ENCODE data around the gene SMG9.
A peak's percentile ranks its signal among the peaks of the same experiment; 100 is the strongest.

Gene SMG9

GRCh38 chr19:43774103-43774939 is 19.6 kb upstream of the SMG9 start:
- H3K27ac ChIP-seq (ENCODE audit: low read depth, low read length), result no peak overlapping the region
- peak overlapping the region; percentile 39 for H3K9ac ChIP-seq (ENCODE audit: low read length)
- peak; percentile 78 for DNase-seq
- no peak overlapping the region for H4K5ac ChIP-seq (ENCODE audit: low read length)
- no peak overlapping the region for H3K23ac ChIP-seq (ENCODE audit: low read length)
- peaks cover 16% of the 10 kb centered on the region for H3K27me3 ChIP-seq (ENCODE audit: insufficient read depth, low read length, poor library complexity)
- no CpG with 5 or more reads among the region's 63 CpGs for WGBS (ENCODE audit: extremely low coverage, insufficient coverage, low lambda C conversion rate)
- no peak overlapping the region for H3K4me3 ChIP-seq (ENCODE audit: low read length)
- H3K4me2 ChIP-seq (ENCODE audit: low read length), result peak overlapping the region; percentile 46
- no peaks in the 10 kb centered on the region for H3K4me1 ChIP-seq (ENCODE audit: control insufficient read depth, low read depth, low read length)
- no peak overlapping the region for H2AK5ac ChIP-seq (ENCODE audit: low read length)
- no peak overlapping the region for H2BK5ac ChIP-seq (ENCODE audit: low read length)
- H3K18ac ChIP-seq (ENCODE audit: low read length), result no peak overlapping the region
- H3K4ac ChIP-seq (ENCODE audit: low read depth, low read length), result no peak overlapping the region
- no peak overlapping the region for H4K8ac ChIP-seq (ENCODE audit: low read depth, low read length)
- no peaks in the 10 kb centered on the region for H3K36me3 ChIP-seq (ENCODE audit: control insufficient read depth, insufficient read depth, low read length)
- no peaks in the 10 kb centered on the region for H3K79me2 ChIP-seq (ENCODE audit: control insufficient read depth, insufficient read depth, low read length)
- peak overlapping the region; percentile 51 for H3K56ac ChIP-seq (ENCODE audit: low read length)
- H2BK15ac ChIP-seq (replicated peaks; ENCODE audit: low read depth), result no peak overlapping the region
- H3K79me1 ChIP-seq (ENCODE audit: low read length), result no peaks in the 10 kb centered on the region
- no peak overlapping the region for H2BK120ac ChIP-seq (ENCODE audit: low read depth, low read length)

- Histone ChIP-seq H3K36me3 (ENCODE audit: control insufficient read depth, insufficient read depth, low read length) (no peaks in the 10 kb centered on the region), H2BK15ac (replicated peaks; ENCODE audit: low read depth) (no peak overlapping the region), H2BK120ac (ENCODE audit: low read depth, low read length) (no peak overlapping the region), H3K4ac (ENCODE audit: low read depth, low read length) (no peak overlapping the region), H3K18ac (ENCODE audit: low read length) (no peak overlapping the region), H3K23ac (ENCODE audit: low read length) (no peak overlapping the region), H4K8ac (ENCODE audit: low read depth, low read length) (no peak overlapping the region), H3K27ac (ENCODE audit: low read depth, low read length) (no peak overlapping the region), H2AK5ac (ENCODE audit: low read length) (no peak overlapping the region), H3K79me1 (ENCODE audit: low read length) (no peaks in the 10 kb centered on the region), H4K5ac (ENCODE audit: low read length) (no peak overlapping the region), H3K56ac (ENCODE audit: low read length) (no peak overlapping the region), H3K9ac (ENCODE audit: low read length) (no peak overlapping the region), H3K4me2 (ENCODE audit: low read length) (peak overlapping the region; percentile 46), H2BK5ac (ENCODE audit: low read length) (no peak overlapping the region), H3K4me3 (ENCODE audit: low read length) (no peak overlapping the region), H3K4me1 (ENCODE audit: control insufficient read depth, low read depth, low read length) (no peaks in the 10 kb centered on the region), H3K27me3 (ENCODE audit: insufficient read depth, low read length, poor library complexity) (peaks cover 16% of the 10 kb centered on the region), H3K79me2 (ENCODE audit: control insufficient read depth, insufficient read depth, low read length) (no peaks in the 10 kb centered on the region)
- no peak for DNase-seq
- no CpG with 5 or more reads among the region's 5 CpGs for WGBS (ENCODE audit: extremely low coverage, insufficient coverage, low lambda C conversion rate)
Measured at GRCh38 chr19:43773725-43774102, 19.0 kb upstream of the SMG9 start.

- peaks cover 14% of the 10 kb centered on the region for H3K27me3 ChIP-seq (ENCODE audit: insufficient read depth, low read length, poor library complexity)
- no peak overlapping the region for H3K4ac ChIP-seq (ENCODE audit: low read depth, low read length)
Measured at GRCh38 chr19:43769256-43769655, 14.5 kb upstream of the SMG9 start.

GRCh38 chr19:43768273-43769050 is 13.7 kb upstream of the SMG9 start:
- Histone ChIP-seq H4K8ac (ENCODE audit: low read depth, low read length) (no peak overlapping the region), H4K5ac (ENCODE audit: low read length) (no peak overlapping the region), H2AK5ac (ENCODE audit: low read length) (no peak overlapping the region), H3K56ac (ENCODE audit: low read length) (no peak overlapping the region), H3K4me3 (ENCODE audit: low read length) (no peak overlapping the region), H3K4ac (ENCODE audit: low read depth, low read length) (no peak overlapping the region), H3K4me2 (ENCODE audit: low read length) (no peak overlapping the region), H3K27me3 (ENCODE audit: insufficient read depth, low read length, poor library complexity) (peaks cover 8% of the 10 kb centered on the region), H3K9ac (ENCODE audit: low read length) (no peak overlapping the region), H3K36me3 (ENCODE audit: control insufficient read depth, insufficient read depth, low read length) (no peaks in the 10 kb centered on the region), H3K18ac (ENCODE audit: low read length) (no peak overlapping the region), H3K79me1 (ENCODE audit: low read length) (no peaks in the 10 kb centered on the region), H3K4me1 (ENCODE audit: control insufficient read depth, low read depth, low read length) (no peaks in the 10 kb centered on the region), H2BK5ac (ENCODE audit: low read length) (no peak overlapping the region), H3K27ac (ENCODE audit: low read depth, low read length) (no peak overlapping the region), H2BK15ac (replicated peaks; ENCODE audit: low read depth) (no peak overlapping the region), H2BK120ac (ENCODE audit: low read depth, low read length) (no peak overlapping the region), H3K79me2 (ENCODE audit: control insufficient read depth, insufficient read depth, low read length) (no peaks in the 10 kb centered on the region), H3K23ac (ENCODE audit: low read length) (no peak overlapping the region)
- no CpG with 5 or more reads among the region's 15 CpGs for WGBS (ENCODE audit: extremely low coverage, insufficient coverage, low lambda C conversion rate)
- no peak for DNase-seq

More at GRCh38 chr19:43769256-43769655, 14.5 kb upstream of the SMG9 start:
- no peak overlapping the region for H2BK15ac ChIP-seq (replicated peaks; ENCODE audit: low read depth)
- H4K5ac ChIP-seq (ENCODE audit: low read length), result no peak overlapping the region
- H3K4me2 ChIP-seq (ENCODE audit: low read length), result no peak overlapping the region
- no peak overlapping the region for H2BK120ac ChIP-seq (ENCODE audit: low read depth, low read length)
- no CpG with 5 or more reads among the region's 14 CpGs for WGBS (ENCODE audit: extremely low coverage, insufficient coverage, low lambda C conversion rate)
- no peak overlapping the region for H3K18ac ChIP-seq (ENCODE audit: low read length)
- H3K56ac ChIP-seq (ENCODE audit: low read length), result no peak overlapping the region
- H3K9ac ChIP-seq (ENCODE audit: low read length), result no peak overlapping the region
- H3K79me2 ChIP-seq (ENCODE audit: control insufficient read depth, insufficient read depth, low read length), result no peaks in the 10 kb centered on the region
- H3K4me3 ChIP-seq (ENCODE audit: low read length), result no peak overlapping the region
- no peaks in the 10 kb centered on the region for H3K4me1 ChIP-seq (ENCODE audit: control insufficient read depth, low read depth, low read length)
- no peaks in the 10 kb centered on the region for H3K36me3 ChIP-seq (ENCODE audit: control insufficient read depth, insufficient read depth, low read length)
- no peak overlapping the region for H4K8ac ChIP-seq (ENCODE audit: low read depth, low read length)
- no peaks in the 10 kb centered on the region for H3K79me1 ChIP-seq (ENCODE audit: low read length)
- no peak for DNase-seq
- H3K27ac ChIP-seq (ENCODE audit: low read depth, low read length), result no peak overlapping the region
- H2AK5ac ChIP-seq (ENCODE audit: low read length), result no peak overlapping the region
- no peak overlapping the region for H3K23ac ChIP-seq (ENCODE audit: low read length)
- no peak overlapping the region for H2BK5ac ChIP-seq (ENCODE audit: low read length)

- no peak overlapping the region for H3K27ac ChIP-seq (ENCODE audit: low read depth, low read length)
Measured at GRCh38 chr19:43767818-43768217, 13.1 kb upstream of the SMG9 start.

More at GRCh38 chr19:43767818-43768217, 13.1 kb upstream of the SMG9 start:
- no peak overlapping the region for H3K4ac ChIP-seq (ENCODE audit: low read depth, low read length)
- no peak overlapping the region for H3K23ac ChIP-seq (ENCODE audit: low read length)
- WGBS (ENCODE audit: extremely low coverage, insufficient coverage, low lambda C conversion rate), result no CpG with 5 or more reads among the region's 1 CpG
- H3K18ac ChIP-seq (ENCODE audit: low read length), result no peak overlapping the region
- no peak overlapping the region for H3K56ac ChIP-seq (ENCODE audit: low read length)
- H3K4me2 ChIP-seq (ENCODE audit: low read length), result no peak overlapping the region
- H4K8ac ChIP-seq (ENCODE audit: low read depth, low read length), result no peak overlapping the region
- no peak overlapping the region for H2BK15ac ChIP-seq (replicated peaks; ENCODE audit: low read depth)
- no peak overlapping the region for H3K4me3 ChIP-seq (ENCODE audit: low read length)
- no peak for DNase-seq
- peaks cover 2% of the 10 kb centered on the region for H3K27me3 ChIP-seq (ENCODE audit: insufficient read depth, low read length, poor library complexity)
- H3K79me1 ChIP-seq (ENCODE audit: low read length), result no peaks in the 10 kb centered on the region
- no peak overlapping the region for H3K9ac ChIP-seq (ENCODE audit: low read length)
- H2BK120ac ChIP-seq (ENCODE audit: low read depth, low read length), result no peak overlapping the region
- no peak overlapping the region for H2AK5ac ChIP-seq (ENCODE audit: low read length)
- no peaks in the 10 kb centered on the region for H3K4me1 ChIP-seq (ENCODE audit: control insufficient read depth, low read depth, low read length)
- H2BK5ac ChIP-seq (ENCODE audit: low read length), result no peak overlapping the region
- H3K79me2 ChIP-seq (ENCODE audit: control insufficient read depth, insufficient read depth, low read length), result no peaks in the 10 kb centered on the region
- no peak overlapping the region for H4K5ac ChIP-seq (ENCODE audit: low read length)
- no peaks in the 10 kb centered on the region for H3K36me3 ChIP-seq (ENCODE audit: control insufficient read depth, insufficient read depth, low read length)
